IPS-NIHi7 (cell line): Measurements from ENCODE around the gene CCDC6.
"Not testable (repeated sequence)": the region's sequence is repeated elsewhere in the genome, so short reads cannot be mapped to it uniquely, and the experiment has no call there.

ENCODE experiments used
- DNase-seq: peaks from one replicate; pipeline ENCODE4 v3.0.0; 2012; ENCODE audit warnings: mixed read lengths; ENCODE audit errors: extremely low spot score

Gene CCDC6

GRCh38 chr10:59906417-59907202, at the start of gene CCDC6:
TSS of gene CCDC6 (minus strand) at chr10:59906556. CDS start at chr10:59906424, 132 bp downstream.
- peak; percentile 85 for DNase-seq

GRCh38 chr10:59954296-59954695, 47.9 kb upstream of the CCDC6 start:
- no peak for DNase-seq

- DNase-seq = not testable (repeated sequence)
Measured at GRCh38 chr10:59953711-59954110, 47.4 kb upstream of the CCDC6 start.

- DNase-seq = no peak
Measured at GRCh38 chr10:59950105-59950504, 43.7 kb upstream of the CCDC6 start.

GRCh38 chr10:59949608-59950007, 43.3 kb upstream of the CCDC6 start:
- no peak for DNase-seq

- DNase-seq = no peak
Measured at GRCh38 chr10:59945991-59946390, 39.6 kb upstream of the CCDC6 start.

- DNase-seq = no peak
Measured at GRCh38 chr10:59945590-59945989, 39.2 kb upstream of the CCDC6 start.

- DNase-seq = no peak
Measured at GRCh38 chr10:59944339-59944935, 38.1 kb upstream of the CCDC6 start.

GRCh38 chr10:59942556-59942955, 36.2 kb upstream of the CCDC6 start:
- no peak for DNase-seq

- DNase-seq = no peak
Measured at GRCh38 chr10:59937720-59938119, 31.4 kb upstream of the CCDC6 start.

- DNase-seq = no peak
Measured at GRCh38 chr10:59934701-59935100, 28.3 kb upstream of the CCDC6 start.

GRCh38 chr10:59930788-59931521, 24.6 kb upstream of the CCDC6 start:
- DNase-seq = not testable (repeated sequence)

GRCh38 chr10:59926086-59926485, 19.7 kb upstream of the CCDC6 start:
- DNase-seq = no peak

- DNase-seq = no peak
Measured at GRCh38 chr10:59922907-59923306, 16.6 kb upstream of the CCDC6 start.

- no peak for DNase-seq
Measured at GRCh38 chr10:59917922-59918321, 11.6 kb upstream of the CCDC6 start.

- DNase-seq = no peak
Measured at GRCh38 chr10:59913547-59914237, 7.3 kb upstream of the CCDC6 start.

GRCh38 chr10:59910867-59911266, 4.5 kb upstream of the CCDC6 start:
- no peak for DNase-seq

GRCh38 chr10:59909815-59910214, 3.5 kb upstream of the CCDC6 start:
- DNase-seq = no peak

GRCh38 chr10:59908808-59909143, 2.4 kb upstream of the CCDC6 start:
- no peak for DNase-seq

- DNase-seq = peak; percentile 73
Measured at GRCh38 chr10:59907918-59908807, 1.8 kb upstream of the CCDC6 start.

GRCh38 chr10:59907537-59907917, 1.2 kb upstream of the CCDC6 start:
- no peak for DNase-seq
